ENCODE data around the gene KRT9. TPM values are rescaled to one million over a fixed set of nuclear protein-coding genes. Genes with fewer than 3 reads are reported as not detected.

The KRT9 gene
- total and polyA plus RNA-seq, 9 of the 15 experiments (the other 6 are each of a cell fraction or from before 2014, with no cell fraction given): 0.03 TPM; not detected in 8

- TF ChIP-seq CSDE1 (IDR thresholded peaks at IDR 0.05) (no peak), SIN3A (IDR thresholded peaks at IDR 0.05; ENCODE audit: borderline replicate concordance in 2 of 2, control insufficient read depth in 1 of 2, low read depth in 2 of 2, low read length in 2 of 2) (no peak), ZEB2 (IDR thresholded peaks at IDR 0.05) (peak; percentile 68; the same call in 1 of the 2 replicates), THAP12 (CRISPR knock-in tag; IDR thresholded peaks at IDR 0.05) (no peak), NFIC (IDR thresholded peaks at IDR 0.05) (peak; percentile 85), POLR2AphosphoS5 (IDR thresholded peaks at IDR 0.05; ENCODE audit: control insufficient read depth, insufficient read depth, low read depth, low read length) (peak; percentile 46; the same call in 1 of the 2 replicates), CBFB (CRISPR knock-in tag; IDR thresholded peaks at IDR 0.05) (0 out of 2 replicates have a peak, but pooled peaks have one; percentile 36), TCF3 (CRISPR knock-in tag; IDR thresholded peaks at IDR 0.05) (peak; percentile 70), MTA3 (IDR thresholded peaks at IDR 0.05; ENCODE audit: borderline replicate concordance) (0 out of 2 replicates have a peak, but pooled peaks have one; percentile 18), CTBP1 (IDR thresholded peaks at IDR 0.05; ENCODE audit: borderline replicate concordance) (peak; percentile 63; the same call in 1 of the 2 replicates), CCNT2 (IDR thresholded peaks at IDR 0.05; ENCODE audit: borderline replicate concordance, extremely low read depth, insufficient read length, low read depth, low read length) (peak; percentile 60), FOSL1 (tag; conservative IDR thresholded peaks at IDR 0.05) (no peak), MYNN (IDR thresholded peaks at IDR 0.05) (0 out of 2 replicates have a peak, but pooled peaks have one; percentile 46), MYNN (CRISPR knock-in tag; IDR thresholded peaks at IDR 0.05) (no peak), TAL1 (IDR thresholded peaks at IDR 0.05) (peak; percentile 41; the same call in 1 of the 2 replicates), CBFA2T2 (conservative IDR thresholded peaks at IDR 0.05) (peak; percentile 48), CREB1 (IDR thresholded peaks at IDR 0.05) (peak; percentile 13; the same call in 1 of the 2 replicates), CREB1 (CRISPR knock-in tag; IDR thresholded peaks at IDR 0.05) (no peak), ZBTB7A (IDR thresholded peaks at IDR 0.05; ENCODE audit: borderline replicate concordance, control insufficient read depth, low read depth, low read length) (peak; percentile 93), CBFA2T3 (IDR thresholded peaks at IDR 0.05) (peak; percentile 79), TEAD4 (IDR thresholded peaks at IDR 0.05; ENCODE audit: low read length) (peak; percentile 45; the same call in 1 of the 2 replicates), TEAD4 (CRISPR knock-in tag; IDR thresholded peaks at IDR 0.05; ENCODE audit: borderline replicate concordance) (no peak), ARID1B (IDR thresholded peaks at IDR 0.05) (peak; percentile 50)
- TF ChIP-seq, protein P1, sequence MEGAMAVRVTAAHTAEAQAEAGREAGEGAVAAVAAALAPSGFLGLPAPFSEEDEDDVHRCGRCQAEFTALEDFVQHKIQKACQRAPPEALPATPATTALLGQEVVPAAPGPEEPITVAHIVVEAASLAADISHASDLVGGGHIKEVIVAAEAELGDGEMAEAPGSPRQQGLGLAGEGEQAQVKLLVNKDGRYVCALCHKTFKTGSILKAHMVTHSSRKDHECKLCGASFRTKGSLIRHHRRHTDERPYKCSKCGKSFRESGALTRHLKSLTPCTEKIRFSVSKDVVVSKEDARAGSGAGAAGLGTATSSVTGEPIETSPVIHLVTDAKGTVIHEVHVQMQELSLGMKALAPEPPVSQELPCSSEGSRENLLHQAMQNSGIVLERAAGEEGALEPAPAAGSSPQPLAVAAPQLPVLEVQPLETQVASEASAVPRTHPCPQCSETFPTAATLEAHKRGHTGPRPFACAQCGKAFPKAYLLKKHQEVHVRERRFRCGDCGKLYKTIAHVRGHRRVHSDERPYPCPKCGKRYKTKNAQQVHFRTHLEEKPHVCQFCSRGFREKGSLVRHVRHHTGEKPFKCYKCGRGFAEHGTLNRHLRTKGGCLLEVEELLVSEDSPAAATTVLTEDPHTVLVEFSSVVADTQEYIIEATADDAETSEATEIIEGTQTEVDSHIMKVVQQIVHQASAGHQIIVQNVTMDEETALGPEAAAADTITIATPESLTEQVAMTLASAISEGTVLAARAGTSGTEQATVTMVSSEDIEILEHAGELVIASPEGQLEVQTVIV (CRISPR knock-in tag; IDR thresholded peaks at IDR 0.05; ENCODE audit: borderline replicate concordance): no peak
Measured at GRCh38 chr17:41520821-41521521, 50.9 kb downstream of the KRT9 start (continued).
